Omental fat pad (tissue), 4 donors: ENCODE results near the gene KPNA1. TPM values are rescaled to one million over a fixed set of nuclear protein-coding genes. Genes with fewer than 3 reads are reported as not detected.
A peak's percentile ranks its signal among the peaks of the same experiment; 100 is the strongest.

ENCODE experiments used
- ATAC-seq: fragments of 150-250 bp; one replicate; pipeline ENCODE4 v1.9.1; 2016; ENCODE audit warnings: mild to moderate bottlenecking, moderate library complexity; ENCODE audit not compliant: low FRiP score
- DNase-seq: peaks from one replicate; pipeline ENCODE4 v3.0.0-alpha.2; 2019; ENCODE audit warnings: low spot score
- total RNA-seq, 4 donors: library from RNA; depleted of rRNA; stranded (reverse); fragments of >200 nt; gene quantifications; one replicate each; pipeline ENCODE4 v1.1.0, GENCODE V29; 2016
- TF ChIP-seq, protein P1 (sequence below), 3 donors: fragments of 450-650 bp; IDR thresholded peaks; one replicate each; pipeline ENCODE4 v1.5.1; 2016 to 2017; ENCODE audit warnings: antibody characterized with exemption in 3 of 3, mild to moderate bottlenecking in 3 of 3, moderate library complexity in 2 of 3

KPNA1 gene
- 10 to 100 TPM; 31.1 to 60.8 (median 46.7) TPM for total RNA-seq

DNA sequence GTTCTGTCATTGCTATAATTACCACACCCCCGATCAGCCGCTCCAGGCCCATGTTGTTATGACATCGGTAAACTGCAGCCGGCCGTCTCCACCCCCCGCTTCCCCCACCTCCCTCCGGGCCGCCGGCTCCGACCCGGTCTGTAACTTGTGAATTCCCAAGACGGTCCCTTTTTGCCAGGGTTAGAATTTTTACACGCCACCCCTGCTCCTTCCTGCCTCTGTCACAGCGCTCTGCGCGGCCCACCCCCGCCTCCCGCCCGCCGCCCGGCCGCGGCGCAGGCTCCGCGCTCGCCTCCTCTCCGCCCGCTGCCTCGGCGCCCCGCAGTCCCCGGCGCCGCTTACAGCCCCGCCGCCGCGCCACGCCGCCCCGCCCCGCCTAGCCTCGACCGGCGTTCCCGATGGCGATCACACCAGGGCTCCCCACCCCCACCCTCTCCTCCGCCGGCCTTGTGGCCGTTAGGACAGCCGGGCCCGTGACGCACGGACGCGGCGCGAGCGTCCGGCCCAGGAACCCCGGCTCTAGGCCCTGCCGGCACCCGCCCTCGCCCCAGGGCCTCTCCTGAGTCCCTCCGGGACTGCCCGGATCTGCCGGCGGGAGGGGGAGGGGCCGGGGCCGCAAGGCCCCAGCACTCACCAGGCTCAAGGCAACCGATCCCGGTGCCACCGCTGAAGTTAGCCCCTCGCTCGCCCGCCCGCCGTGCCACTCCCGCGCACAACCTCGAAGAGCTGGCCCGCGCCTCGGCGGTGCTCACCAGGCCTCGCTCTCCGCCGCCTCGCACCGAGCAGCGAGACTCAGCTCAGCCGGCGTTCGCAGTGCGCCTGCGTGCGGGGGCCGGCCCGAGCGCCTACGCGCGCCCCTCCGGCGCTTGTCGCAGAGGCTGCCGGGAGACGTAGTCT, at the start of gene KPNA1:
Gene KPNA1 (minus strand): TSS at position 817 of the 897 bp plus-strand sequence. CDS start 18,374 bp downstream, outside the sequence.
- TF ChIP-seq, protein P1, sequence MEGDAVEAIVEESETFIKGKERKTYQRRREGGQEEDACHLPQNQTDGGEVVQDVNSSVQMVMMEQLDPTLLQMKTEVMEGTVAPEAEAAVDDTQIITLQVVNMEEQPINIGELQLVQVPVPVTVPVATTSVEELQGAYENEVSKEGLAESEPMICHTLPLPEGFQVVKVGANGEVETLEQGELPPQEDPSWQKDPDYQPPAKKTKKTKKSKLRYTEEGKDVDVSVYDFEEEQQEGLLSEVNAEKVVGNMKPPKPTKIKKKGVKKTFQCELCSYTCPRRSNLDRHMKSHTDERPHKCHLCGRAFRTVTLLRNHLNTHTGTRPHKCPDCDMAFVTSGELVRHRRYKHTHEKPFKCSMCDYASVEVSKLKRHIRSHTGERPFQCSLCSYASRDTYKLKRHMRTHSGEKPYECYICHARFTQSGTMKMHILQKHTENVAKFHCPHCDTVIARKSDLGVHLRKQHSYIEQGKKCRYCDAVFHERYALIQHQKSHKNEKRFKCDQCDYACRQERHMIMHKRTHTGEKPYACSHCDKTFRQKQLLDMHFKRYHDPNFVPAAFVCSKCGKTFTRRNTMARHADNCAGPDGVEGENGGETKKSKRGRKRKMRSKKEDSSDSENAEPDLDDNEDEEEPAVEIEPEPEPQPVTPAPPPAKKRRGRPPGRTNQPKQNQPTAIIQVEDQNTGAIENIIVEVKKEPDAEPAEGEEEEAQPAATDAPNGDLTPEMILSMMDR (IDR thresholded peaks at IDR 0.05): no peak
- peak; percentile 55 for DNase-seq
- ATAC-seq: peak; percentile 96

DNA sequence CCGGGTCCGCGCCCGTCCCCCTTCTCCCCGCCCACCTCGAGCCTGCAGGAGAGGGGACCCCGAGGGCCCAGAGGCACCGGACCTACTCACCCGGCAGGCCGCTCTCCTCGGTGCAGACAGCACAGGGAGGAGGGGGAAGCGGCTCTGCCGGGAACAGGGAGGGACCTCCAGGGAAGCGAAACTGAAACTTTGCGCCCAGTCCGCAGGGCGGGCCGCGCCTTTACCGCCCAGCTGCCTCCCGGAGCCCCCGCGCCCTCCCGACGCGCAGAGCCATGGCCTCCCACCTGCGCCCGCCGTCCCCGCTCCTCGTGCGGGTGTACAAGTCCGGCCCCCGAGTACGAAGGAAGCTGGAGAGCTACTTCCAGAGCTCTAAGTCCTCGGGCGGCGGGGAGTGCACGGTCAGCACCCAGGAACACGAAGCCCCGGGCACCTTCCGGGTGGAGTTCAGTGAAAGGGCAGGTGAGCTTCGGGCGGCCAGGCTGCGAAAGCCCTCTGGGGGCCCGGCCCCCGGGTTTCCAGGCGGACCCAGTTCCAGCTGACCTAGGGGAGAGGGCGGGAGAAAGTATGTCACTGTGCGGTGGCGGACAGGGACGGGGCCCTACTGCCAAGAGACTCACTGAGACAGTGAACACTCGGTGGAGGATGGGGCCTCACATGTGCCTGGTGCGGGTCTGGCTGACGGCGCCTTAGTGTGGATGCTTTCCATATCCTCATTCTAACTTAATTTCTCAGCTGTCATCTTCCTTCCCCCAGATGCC, 49.6 kb upstream of the KPNA1 start, which contains the start of the genes DTX3L and PARP9:
Gene DTX3L (plus strand): TSS at position 184 of the 758 bp plus-strand sequence. CDS start 89 bp downstream, at position 273.
Gene PARP9 (minus strand): TSS at position 146 of the 758 bp plus-strand sequence. CDS start 4,680 bp downstream, outside the sequence.
- DNase-seq: peak; percentile 45
- ATAC-seq: peak; percentile 98
- TF ChIP-seq, protein P1 (IDR thresholded peaks at IDR 0.05): no peak

DNA sequence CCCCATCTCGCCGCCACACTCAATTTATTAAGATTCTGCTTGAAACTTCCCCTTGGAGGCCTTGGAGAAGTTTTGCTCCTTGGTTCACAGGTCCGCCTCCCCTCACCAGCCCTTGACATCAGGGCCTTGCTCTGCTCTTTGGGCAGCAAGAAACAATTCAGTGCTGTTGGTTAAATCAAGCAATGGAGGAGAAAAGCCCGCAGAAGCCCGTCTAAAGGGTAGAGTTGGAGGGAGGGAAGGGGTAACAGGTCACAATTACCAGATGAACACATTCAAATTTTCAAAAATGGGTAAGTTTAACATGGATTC, 48.9 kb upstream of the KPNA1 start:
- DNase-seq (no peak), ATAC-seq (no peak)
- TF ChIP-seq, protein P1 (IDR thresholded peaks at IDR 0.05): no peak

DNA sequence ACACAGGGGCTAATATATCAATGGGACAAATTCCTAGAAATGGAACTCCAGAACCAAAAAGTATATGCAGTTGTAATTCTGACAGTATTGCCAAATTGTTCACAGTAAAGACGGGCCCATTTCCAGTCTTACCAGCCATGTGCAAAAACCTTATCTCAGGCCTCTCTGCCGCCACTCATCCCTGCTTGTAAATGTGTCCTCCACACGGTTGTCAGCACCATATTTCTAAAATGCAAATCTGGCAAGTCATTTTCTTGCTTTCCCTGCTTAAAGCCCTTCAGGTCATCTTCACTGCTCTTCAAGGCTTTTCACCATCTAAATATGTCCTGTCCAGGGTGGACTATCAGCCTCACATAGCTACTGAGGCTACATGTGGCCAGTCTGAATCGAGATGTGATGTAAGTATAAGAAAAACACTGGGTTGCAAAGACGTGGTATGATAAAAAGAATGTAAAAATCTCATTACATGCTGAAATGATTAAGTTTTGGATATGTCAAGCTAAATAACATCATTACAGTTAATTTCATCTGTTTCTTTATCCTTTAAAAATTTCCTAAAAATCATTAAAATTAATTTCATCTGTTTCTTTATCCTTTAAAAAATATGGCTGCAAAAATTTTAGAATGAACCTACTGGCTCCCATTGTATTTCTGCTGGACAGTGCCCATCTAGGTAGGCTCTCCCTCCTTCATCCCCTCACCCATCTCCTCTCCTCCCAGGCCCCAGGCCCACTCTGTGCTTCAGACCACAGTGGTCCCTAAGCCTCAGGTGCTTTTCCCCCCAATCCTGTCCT, 48.4 kb upstream of the KPNA1 start:
- no peak for DNase-seq
- TF ChIP-seq, protein P1 (IDR thresholded peaks at IDR 0.05): no peak
- ATAC-seq: no peak

DNA sequence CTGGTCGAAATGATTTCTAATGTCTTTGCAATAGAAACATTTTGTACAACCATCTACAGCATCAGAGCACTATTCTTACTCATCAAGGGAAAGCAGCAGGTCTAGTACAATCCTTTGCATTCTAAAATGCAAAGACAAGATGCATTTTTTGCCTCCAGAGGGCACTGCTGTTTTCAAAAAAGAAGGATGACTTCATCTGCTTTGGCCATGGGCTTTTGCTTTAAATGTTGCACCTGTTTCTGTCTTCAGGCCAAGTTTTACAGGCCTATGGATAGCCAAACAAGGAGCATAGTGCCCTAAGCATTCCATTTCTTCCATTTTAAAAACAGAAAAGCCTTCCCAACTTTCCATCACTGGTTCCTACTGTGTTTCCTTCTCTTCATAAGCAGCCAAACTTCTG, 45.9 kb upstream of the KPNA1 start:
- no peak for DNase-seq
- TF ChIP-seq, protein P1 (IDR thresholded peaks at IDR 0.05): no peak
- peak; percentile 38 for ATAC-seq

DNA sequence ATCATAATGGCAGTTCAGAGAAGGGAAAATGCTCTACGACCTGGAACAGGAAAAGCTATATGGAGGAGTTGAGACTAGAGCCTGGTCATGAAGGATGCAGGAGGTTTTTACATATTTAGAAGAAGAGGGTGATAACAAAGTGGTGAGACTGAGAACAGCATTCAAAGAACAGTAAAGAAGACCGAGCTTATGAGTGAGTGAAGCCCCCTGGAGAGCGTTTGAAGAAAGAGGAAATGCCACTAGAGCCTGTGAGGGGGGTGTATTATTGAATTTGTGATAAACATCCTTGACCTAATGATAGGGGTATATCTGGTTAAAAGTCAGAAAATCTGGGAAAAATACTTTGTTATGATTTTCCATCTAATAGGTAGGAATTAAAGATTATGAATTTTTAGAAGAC, 45.2 kb upstream of the KPNA1 start:
- no peak for ATAC-seq
- DNase-seq: no peak
- TF ChIP-seq, protein P1 (IDR thresholded peaks at IDR 0.05): no peak
